Gastrocnemius medialis (tissue), 4 donors: ENCODE data around the gene ACTR3. TPM values are rescaled to one million over a fixed set of nuclear protein-coding genes. Genes with fewer than 3 reads are reported as not detected.

Experiments
- ATAC-seq, 2 donors: fragments of 150-250 bp; one replicate each; pipeline ENCODE4 v1.9.1; 2016
- DNase-seq, 2 donors: peaks; one replicate each; pipeline ENCODE4 v3.0.0-alpha.2; 2019
- H3K27ac ChIP-seq, 4 donors: fragments of 200-600 bp; sonication (generic); 1 replicate in 1 of 4; 2 replicates in 3 of 4; pipeline ENCODE4 v1.5.1; 2016 to 2018; ENCODE audit warnings: mild to moderate bottlenecking in 2 of 4, moderate library complexity in 1 of 4
- H3K27me3 ChIP-seq, 3 donors: fragments of 200-600 bp; sonication (generic) in 2 of 3; 1 replicate in 1 of 3; 2 replicates in 2 of 3; pipeline versions ENCODE4 v1.5.1 to v1.6.0; 2016 to 2019; ENCODE audit warnings: mild to moderate bottlenecking in 1 of 3, moderate library complexity in 1 of 3
- H3K36me3 ChIP-seq, 2 donors: fragments of 200-600 bp; sonication (generic) in 1 of 2; one replicate each; pipeline ENCODE4 v1.5.1; 2017 to 2018
- H3K4me1 ChIP-seq, 2 donors: fragments of 200-600 bp; sonication (generic) in 1 of 2; one replicate each; pipeline ENCODE4 v1.5.1; 2016 to 2017; ENCODE audit warnings: mild to moderate bottlenecking in 2 of 2
- H3K4me3 ChIP-seq, 4 donors: fragments of 200-600 bp; sonication (generic) in 3 of 4; 1 replicate in 1 of 4; 2 replicates in 3 of 4; pipeline ENCODE4 v1.5.1; 2016 to 2019; ENCODE audit warnings: mild to moderate bottlenecking in 2 of 4
- H3K9me3 ChIP-seq, 3 donors: fragments of 200-600 bp; sonication (generic) in 2 of 3; 1 replicate in 1 of 3; 2 replicates in 2 of 3; pipeline ENCODE4 v1.5.1; 2016 to 2019
- POLR2A ChIP-seq, 2 donors: fragments of 450-650 bp; IDR thresholded peaks; one replicate each; pipeline ENCODE4 v1.6.1; 2017; ENCODE audit warnings: antibody characterized with exemption in 2 of 2, mild to moderate bottlenecking in 2 of 2, moderate library complexity in 2 of 2
- in situ Hi-C, 4 donors: fragments of 200-750 bp; cut with MboI; loops; one replicate each; pipeline versions ENCODE4 v1.15.0 to v1.8.0; 2017; ENCODE audit warnings: low sequenced_read_pairs in 4 of 4
- intact Hi-C: fragments of 100-400 bp; cut with DNase I; formaldehyde crosslinking; loops from one replicate; pipeline ENCODE4 v1.15.1; 2023; ENCODE audit warnings: low total_unique reads
- total RNA-seq, 4 donors: library from RNA; depleted of rRNA; stranded (reverse); fragments of >200 nt; gene quantifications; one replicate each; pipeline versions ENCODE4 v1.1.0 to v1.2.3, GENCODE V29; 2016
- TF ChIP-seq, protein P1 (sequence below), 5 experiments: fragments of 450-650 bp in 3 of 5; fragments of 200-600 bp in 2 of 5; sonication (generic) in 2 of 5; IDR thresholded peaks in 4 of 5; conservative IDR thresholded peaks in 1 of 5; 1 replicate in 4 of 5; 2 replicates in 1 of 5; pipeline ENCODE4 v1.5.1; 2016 to 2019; ENCODE audit warnings: antibody characterized with exemption in 5 of 5, mild to moderate bottlenecking in 3 of 5, moderate library complexity in 3 of 5

The ACTR3 gene
- total RNA-seq, 4 donors from 2014 or later: 39.3 to 75.0 (median 56.6) TPM

DNA sequence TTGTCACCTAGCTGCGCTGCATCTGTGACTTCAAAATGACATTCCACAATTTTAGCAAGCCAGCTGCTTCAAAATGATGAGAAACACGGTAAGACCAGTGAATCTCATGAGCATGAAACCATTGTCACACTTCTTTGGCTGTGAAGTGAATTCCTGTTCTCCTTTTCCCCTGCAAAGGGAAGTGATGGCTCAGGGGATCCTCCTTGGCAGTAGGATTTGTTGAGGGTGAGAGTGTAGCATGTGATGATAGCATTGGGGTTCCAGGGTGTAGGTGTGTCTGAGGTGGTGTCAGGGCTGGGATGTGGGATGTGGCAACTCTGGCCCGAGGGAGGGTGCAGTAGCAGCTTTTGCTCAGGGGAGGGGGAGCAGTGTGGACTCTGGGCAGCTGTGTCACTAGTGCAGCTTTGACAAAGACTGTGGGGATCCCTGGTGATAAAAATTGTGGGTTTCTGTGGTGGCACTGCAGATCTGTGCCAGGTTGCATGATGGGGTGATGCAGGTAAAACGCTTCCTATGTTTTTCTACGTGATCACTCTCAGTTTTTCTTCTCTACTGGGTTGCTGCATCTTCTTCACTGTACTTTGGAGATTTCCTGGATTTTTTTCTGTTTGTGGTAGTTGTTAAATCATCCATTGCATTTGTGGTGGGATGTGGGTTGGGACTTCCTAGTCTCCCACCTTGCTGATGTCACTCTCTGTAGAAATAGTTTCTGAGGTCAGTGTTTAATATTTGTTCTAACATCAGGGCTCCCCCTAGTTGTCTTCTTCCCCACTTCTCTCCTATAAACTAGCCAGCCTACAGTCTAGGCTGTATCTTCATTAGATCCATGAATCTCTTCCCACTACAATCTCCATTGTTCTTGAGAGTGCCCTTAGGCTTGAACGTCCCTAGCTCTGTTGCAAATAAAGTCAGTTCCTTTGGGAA, 107.0 kb downstream of the ACTR3 start:
- no peak overlapping the region for H3K27ac ChIP-seq
- ATAC-seq (no peak), DNase-seq (no peak)
- no peaks in the 10 kb centered on the region for H3K27me3 ChIP-seq
- intact Hi-C loops: no loop called here
- H3K4me3 ChIP-seq: no peak overlapping the region
- H3K36me3 ChIP-seq: no peaks in the 10 kb centered on the region
- no peaks in the 10 kb centered on the region for H3K9me3 ChIP-seq
- no peaks in the 10 kb centered on the region for H3K4me1 ChIP-seq
- in situ Hi-C loops: no loop called here
- TF ChIP-seq POLR2A (IDR thresholded peaks at IDR 0.05): no peak
- TF ChIP-seq, protein P1, sequence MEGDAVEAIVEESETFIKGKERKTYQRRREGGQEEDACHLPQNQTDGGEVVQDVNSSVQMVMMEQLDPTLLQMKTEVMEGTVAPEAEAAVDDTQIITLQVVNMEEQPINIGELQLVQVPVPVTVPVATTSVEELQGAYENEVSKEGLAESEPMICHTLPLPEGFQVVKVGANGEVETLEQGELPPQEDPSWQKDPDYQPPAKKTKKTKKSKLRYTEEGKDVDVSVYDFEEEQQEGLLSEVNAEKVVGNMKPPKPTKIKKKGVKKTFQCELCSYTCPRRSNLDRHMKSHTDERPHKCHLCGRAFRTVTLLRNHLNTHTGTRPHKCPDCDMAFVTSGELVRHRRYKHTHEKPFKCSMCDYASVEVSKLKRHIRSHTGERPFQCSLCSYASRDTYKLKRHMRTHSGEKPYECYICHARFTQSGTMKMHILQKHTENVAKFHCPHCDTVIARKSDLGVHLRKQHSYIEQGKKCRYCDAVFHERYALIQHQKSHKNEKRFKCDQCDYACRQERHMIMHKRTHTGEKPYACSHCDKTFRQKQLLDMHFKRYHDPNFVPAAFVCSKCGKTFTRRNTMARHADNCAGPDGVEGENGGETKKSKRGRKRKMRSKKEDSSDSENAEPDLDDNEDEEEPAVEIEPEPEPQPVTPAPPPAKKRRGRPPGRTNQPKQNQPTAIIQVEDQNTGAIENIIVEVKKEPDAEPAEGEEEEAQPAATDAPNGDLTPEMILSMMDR (IDR thresholded peaks at IDR 0.05 in 4 of 5, conservative IDR thresholded peaks at IDR 0.05 in 1 of 5): no peak

DNA sequence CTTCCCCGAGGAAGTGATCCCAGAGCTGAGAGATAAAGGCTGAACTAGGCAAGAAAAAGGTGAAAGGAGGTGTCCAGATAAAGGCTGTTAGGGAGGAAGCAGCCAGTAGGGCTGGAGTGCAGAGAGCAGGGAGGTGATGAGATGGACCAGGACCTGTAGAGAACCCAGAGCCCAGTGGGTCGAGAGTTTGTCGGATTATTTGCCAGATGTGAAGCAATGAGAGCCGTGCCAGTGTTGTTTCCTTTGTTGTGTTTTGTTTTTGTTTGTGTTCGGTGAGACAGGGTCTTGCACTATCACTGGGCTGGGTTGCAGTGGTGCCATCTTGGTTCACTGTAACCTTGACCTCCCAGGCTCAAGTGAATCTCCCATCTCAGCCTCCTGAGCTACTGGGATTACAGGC, 111.3 kb downstream of the ACTR3 start:
- intact Hi-C loops (no loop called here), in situ Hi-C loops (no loop called here)
- no peak overlapping the region for H3K27ac ChIP-seq
- no peaks in the 10 kb centered on the region for H3K27me3 ChIP-seq
- H3K36me3 ChIP-seq: no peaks in the 10 kb centered on the region
- H3K4me1 ChIP-seq: no peaks in the 10 kb centered on the region
- no peak for DNase-seq
- no peak overlapping the region for H3K4me3 ChIP-seq
- no peaks in the 10 kb centered on the region for H3K9me3 ChIP-seq
- no peak for ATAC-seq
- no peak for TF ChIP-seq POLR2A (IDR thresholded peaks at IDR 0.05)
- TF ChIP-seq, protein P1 (IDR thresholded peaks at IDR 0.05 in 4 of 5, conservative IDR thresholded peaks at IDR 0.05 in 1 of 5): no peak

DNA sequence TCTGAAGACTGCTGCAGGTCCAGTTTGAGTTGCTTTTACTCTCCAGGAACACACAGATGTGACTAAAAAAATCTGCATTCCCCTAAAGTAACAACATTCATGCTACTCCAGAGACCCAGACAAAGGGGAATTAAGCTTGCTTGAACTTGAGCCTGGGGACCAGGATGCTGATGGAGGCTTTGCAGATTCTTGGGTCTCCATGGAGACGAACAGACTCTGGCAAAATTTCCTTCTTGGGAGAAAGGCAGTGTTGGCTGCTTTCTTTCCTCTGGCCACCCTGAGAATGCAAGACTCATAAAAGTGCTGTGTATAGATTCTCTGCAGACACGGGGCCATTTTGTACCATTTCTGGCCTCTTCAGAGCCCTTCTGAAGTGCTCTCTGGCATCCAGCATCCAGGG, 112.0 kb downstream of the ACTR3 start:
- in situ Hi-C loops: no loop called here
- Histone ChIP-seq H3K27me3 (no peaks in the 10 kb centered on the region), H3K27ac (no peak overlapping the region), H3K9me3 (no peaks in the 10 kb centered on the region), H3K36me3 (no peaks in the 10 kb centered on the region), H3K4me1 (no peaks in the 10 kb centered on the region), H3K4me3 (no peak overlapping the region)
- ATAC-seq (no peak), DNase-seq (no peak)
- intact Hi-C loops: no loop called here
- TF ChIP-seq POLR2A (IDR thresholded peaks at IDR 0.05): no peak
- TF ChIP-seq, protein P1 (IDR thresholded peaks at IDR 0.05 in 4 of 5, conservative IDR thresholded peaks at IDR 0.05 in 1 of 5): no peak

DNA sequence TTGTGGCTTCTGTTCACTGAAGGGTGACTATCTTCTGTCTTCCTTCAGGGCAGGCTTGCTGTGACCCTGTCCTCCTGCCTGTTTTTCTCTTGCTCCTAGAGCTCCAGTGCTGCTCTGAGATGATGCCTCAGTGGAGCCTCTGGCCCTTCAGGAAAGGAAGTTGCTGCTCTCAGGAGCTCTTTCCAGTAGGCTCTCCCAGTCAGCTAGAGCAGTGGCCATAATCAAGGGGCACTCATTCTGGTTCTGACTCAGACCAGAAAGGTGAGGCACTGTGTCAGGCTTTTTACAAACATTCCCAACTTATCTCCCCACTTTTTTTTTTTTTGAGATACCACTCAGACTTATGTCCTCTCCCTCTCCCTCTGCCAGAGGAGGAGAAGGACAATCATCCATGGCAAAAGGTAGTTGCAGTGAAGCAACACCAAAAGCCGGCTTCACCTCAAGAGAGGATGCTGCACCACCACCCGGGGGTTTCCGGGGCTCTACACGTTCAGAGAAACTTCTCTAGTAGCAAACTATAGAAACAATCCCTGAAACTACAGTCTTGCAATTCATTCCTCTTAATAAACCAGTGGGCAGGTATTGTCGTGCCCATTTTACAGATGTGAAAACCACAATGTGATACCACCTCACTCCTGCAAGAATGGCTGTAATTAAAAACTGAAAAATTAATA, 115.4 kb downstream of the ACTR3 start:
- no peak overlapping the region for H3K4me3 ChIP-seq
- no peaks in the 10 kb centered on the region for H3K4me1 ChIP-seq
- no peak for ATAC-seq
- H3K27me3 ChIP-seq: no peaks in the 10 kb centered on the region
- intact Hi-C loops: no loop called here
- no peak for DNase-seq
- no peak for TF ChIP-seq POLR2A (IDR thresholded peaks at IDR 0.05)
- TF ChIP-seq, protein P1 (IDR thresholded peaks at IDR 0.05 in 4 of 5, conservative IDR thresholded peaks at IDR 0.05 in 1 of 5): no peak
- in situ Hi-C loops: no loop called here
- H3K9me3 ChIP-seq: no peaks in the 10 kb centered on the region
- H3K36me3 ChIP-seq: no peaks in the 10 kb centered on the region
- no peak overlapping the region for H3K27ac ChIP-seq
